T-helper 1 cell treated with Interleukin-12 subunit alpha and Interleukin-12 subunit beta and Interleukin-4 antibody, amounts not matched to agents 30 μg/mL and 1 μg/mL, for 36 hours (primary cell): ENCODE measurements around the gene OPRL1.
"Not testable (repeated sequence)": the region's sequence is repeated elsewhere in the genome, so short reads cannot be mapped to it uniquely, and the experiment has no call there.

Source experiments
- H3K27ac Mint-ChIP-seq: one replicate; pipeline ENCODE4 v1.8.0; 2021; ENCODE audit warnings: mild to moderate bottlenecking, mixed read lengths
- H3K27me3 Mint-ChIP-seq: one replicate; pipeline ENCODE4 v1.8.0; 2021; ENCODE audit warnings: low read depth, mixed read lengths
- H3K36me3 Mint-ChIP-seq: one replicate; pipeline ENCODE4 v1.8.0; 2021; ENCODE audit warnings: low read depth, mixed read lengths
- H3K4me1 Mint-ChIP-seq: one replicate; pipeline ENCODE4 v1.8.0; 2021; ENCODE audit warnings: low read depth, mixed read lengths
- H3K4me3 Mint-ChIP-seq: one replicate; pipeline ENCODE4 v1.8.0; 2021; ENCODE audit warnings: mild to moderate bottlenecking, moderate library complexity, mixed read lengths
- H3K9me3 Mint-ChIP-seq: one replicate; pipeline ENCODE4 v1.8.0; 2021; ENCODE audit warnings: mixed read lengths

OPRL1 gene

DNA sequence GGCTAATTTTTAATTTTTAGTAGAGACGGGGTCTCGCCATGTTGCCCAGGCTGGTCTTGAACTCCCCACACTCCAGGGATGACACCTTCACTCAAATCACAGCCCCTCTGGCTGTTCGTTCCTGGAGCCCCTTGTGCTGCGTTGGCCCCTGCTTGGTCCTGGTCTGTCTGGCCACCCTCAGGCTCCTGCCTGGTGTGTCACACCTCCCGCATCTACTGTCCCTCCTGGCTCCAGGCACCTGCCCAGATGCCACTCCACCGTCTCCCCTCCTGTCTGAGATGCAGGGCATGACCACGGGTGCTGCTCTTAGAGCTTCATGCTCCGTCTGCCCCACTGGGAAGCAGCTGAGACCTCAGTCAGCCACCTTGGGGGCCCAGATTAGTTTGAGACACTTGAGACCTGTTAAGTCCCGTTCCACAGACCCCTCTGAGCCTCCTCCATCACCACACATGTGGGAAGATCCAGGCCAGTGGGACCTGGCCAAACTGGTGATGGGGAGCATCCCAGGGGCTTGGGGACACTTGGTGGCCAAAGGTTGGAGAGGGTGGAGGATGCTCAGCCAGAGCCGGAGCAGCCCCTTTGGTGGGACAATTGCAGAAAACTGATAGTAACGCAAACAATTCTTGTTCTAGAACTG, 49.4 kb downstream of the OPRL1 start:
- no peaks in the 10 kb centered on the region for H3K36me3 Mint-ChIP-seq
- H3K27ac Mint-ChIP-seq = no peak overlapping the region
- H3K4me3 Mint-ChIP-seq = no peak overlapping the region
- H3K4me1 Mint-ChIP-seq = no peaks in the 10 kb centered on the region
- no peaks in the 10 kb centered on the region for H3K9me3 Mint-ChIP-seq
- H3K27me3 Mint-ChIP-seq = peaks cover 12% of the 10 kb centered on the region

DNA sequence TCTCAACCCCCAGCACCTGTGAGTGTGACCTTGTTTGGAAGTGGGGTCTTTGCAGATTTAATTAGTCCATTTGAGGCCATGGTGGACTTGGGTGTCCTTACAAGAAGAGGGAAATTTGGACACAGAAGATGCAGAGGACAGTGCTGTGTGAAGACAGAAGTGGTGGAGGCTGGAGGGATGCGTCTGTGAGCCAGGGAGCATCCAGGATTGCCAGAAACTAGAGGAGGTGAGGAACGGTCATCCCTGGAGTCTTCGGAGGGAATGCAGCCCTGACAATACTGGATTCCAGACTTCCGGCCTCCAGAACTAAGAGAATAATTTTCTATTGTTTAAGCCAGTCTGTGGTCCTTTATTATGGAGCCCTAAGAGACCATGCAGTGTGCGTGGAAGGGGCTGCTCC, 50.4 kb downstream of the OPRL1 start:
- Mint-ChIP-seq H3K27me3 (peaks cover 10% of the 10 kb centered on the region), H3K9me3 (no peaks in the 10 kb centered on the region), H3K4me1 (no peaks in the 10 kb centered on the region), H3K36me3 (no peaks in the 10 kb centered on the region), H3K27ac (no peak overlapping the region), H3K4me3 (no peak overlapping the region)

DNA sequence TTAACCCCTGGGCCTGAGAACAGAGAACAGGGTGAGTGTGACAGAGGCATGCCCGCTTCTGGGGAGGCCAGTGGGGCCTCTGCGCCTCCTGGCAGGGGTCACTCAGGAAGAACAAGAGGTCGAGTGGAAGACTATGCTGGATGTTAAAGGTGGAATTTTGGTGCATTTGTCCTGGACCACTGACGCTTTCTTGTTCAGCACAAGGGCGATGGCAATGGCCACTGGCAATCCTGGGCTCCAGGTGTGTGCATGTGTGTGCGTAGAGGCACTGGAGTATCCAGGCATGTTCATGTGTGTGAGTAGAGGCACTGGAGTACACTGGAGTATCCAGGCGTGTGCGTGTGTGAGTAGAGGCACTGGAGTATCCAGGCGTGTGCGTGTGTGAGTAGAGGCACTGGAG, 51.0 kb downstream of the OPRL1 start:
- H3K27ac Mint-ChIP-seq = no peak overlapping the region
- H3K9me3 Mint-ChIP-seq = no peaks in the 10 kb centered on the region
- no peak overlapping the region for H3K4me3 Mint-ChIP-seq
- no peaks in the 10 kb centered on the region for H3K36me3 Mint-ChIP-seq
- peaks cover 9% of the 10 kb centered on the region for H3K27me3 Mint-ChIP-seq
- no peaks in the 10 kb centered on the region for H3K4me1 Mint-ChIP-seq

DNA sequence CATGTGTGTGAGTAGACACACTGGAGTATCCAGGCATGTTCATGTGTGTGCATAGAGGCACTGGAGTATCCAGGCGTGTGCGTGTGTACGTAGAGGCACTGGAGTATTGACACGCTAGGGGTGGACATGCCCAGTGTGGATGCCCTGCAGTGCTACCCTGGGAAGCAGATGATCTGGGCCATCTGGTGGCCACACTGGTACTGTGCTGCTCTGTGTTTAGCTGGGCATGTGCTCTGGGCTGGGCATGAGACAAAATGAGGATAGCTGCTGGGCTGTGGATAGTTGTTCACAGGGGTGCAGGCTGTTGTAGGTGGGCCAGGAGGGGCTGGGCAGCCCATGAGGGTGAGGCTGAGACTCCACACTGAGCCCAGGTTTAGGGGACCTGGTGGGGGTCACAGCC, 51.5 kb downstream of the OPRL1 start:
- no peak overlapping the region for H3K27ac Mint-ChIP-seq
- H3K4me3 Mint-ChIP-seq = no peak overlapping the region
- H3K36me3 Mint-ChIP-seq = no peaks in the 10 kb centered on the region
- no peaks in the 10 kb centered on the region for H3K9me3 Mint-ChIP-seq
- H3K4me1 Mint-ChIP-seq = no peaks in the 10 kb centered on the region
- H3K27me3 Mint-ChIP-seq = peaks cover 9% of the 10 kb centered on the region

DNA sequence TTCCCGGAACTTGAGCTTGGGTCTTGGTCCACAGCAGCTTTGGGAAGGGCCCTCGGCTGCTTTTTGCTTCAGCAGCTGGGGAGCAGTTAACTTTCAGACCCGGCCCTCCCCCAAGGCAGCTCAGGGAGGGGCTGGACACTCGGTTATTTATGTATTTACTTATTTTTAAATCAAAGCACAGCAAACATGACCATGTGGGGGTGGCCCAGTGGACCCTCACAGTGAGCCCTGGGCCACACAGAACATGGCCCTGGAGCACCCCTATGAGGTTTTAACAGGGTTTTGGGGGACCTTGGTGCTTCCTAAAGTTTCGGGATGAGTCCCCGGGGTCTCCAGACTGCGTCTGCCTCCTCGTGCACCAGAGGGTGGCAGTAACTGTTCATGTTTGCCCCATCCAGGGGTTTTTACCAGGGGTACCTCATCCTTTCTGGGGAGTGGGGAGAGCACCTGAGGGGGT, 54.1 kb downstream of the OPRL1 start:
- Mint-ChIP-seq H3K36me3 (no peaks in the 10 kb centered on the region), H3K4me1 (no peaks in the 10 kb centered on the region), H3K4me3 (no peak overlapping the region), H3K27ac (no peak overlapping the region), H3K9me3 (no peaks in the 10 kb centered on the region), H3K27me3 (peaks cover 4% of the 10 kb centered on the region)

DNA sequence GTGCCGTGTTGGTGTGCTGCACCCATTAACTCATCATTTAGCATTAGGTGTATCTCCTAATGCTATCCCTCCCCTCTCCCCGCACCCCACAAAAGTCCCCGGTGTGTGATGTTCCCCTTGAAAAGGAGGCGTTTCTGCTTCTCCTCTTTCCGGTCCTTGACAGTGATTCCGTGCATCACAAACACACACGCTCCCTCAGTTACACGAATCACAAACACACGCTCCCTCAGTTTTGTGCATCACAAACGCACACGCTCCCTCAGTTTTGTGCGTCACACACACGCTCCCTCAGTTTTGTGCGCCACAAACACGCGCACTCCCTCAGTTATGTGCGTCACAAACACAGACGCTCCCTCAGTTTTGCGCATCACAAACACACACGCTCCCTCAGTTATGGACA, 54.9 kb downstream of the OPRL1 start:
- not testable (repeated sequence) for H3K4me3 Mint-ChIP-seq, H3K9me3 Mint-ChIP-seq, H3K27ac Mint-ChIP-seq, H3K36me3 Mint-ChIP-seq, H3K4me1 Mint-ChIP-seq, H3K27me3 Mint-ChIP-seq

DNA sequence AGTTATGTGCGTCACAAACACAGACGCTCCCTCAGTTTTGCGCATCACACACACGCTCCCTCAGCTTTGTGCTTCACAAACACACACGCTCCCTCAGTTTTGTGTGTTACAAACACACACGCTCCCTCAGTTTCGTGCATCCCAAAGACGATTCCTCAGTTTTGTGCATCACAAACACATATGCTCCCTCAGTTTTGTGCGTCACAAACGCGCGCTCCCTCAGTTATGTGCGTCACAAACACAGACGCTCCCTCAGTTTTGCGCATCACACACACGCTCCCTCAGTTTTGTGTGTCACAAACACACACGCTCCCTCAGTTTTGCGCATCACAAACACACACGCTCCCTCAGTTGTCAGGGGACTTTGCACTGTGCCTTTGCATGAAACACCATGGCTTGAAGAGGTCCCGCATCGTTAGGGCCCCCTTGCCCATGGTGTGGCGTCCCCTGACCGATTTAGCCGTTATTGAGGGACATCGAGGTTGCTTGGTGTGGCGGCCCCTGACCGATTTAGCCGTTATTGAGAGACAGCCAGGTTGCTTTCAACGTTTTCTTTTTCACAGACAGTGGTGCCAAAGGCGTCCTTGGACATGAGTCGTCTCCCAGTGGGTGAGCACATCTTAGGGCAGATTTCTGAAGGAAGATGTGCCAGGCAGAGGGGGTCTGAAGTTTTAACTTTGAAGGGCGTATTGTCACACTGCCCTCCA, 56.3 kb downstream of the OPRL1 start:
- Mint-ChIP-seq H3K4me1 (no peaks in the 10 kb centered on the region), H3K27me3 (no peaks in the 10 kb centered on the region), H3K36me3 (no peaks in the 10 kb centered on the region), H3K4me3 (no peak overlapping the region), H3K9me3 (no peaks in the 10 kb centered on the region), H3K27ac (no peak overlapping the region)

DNA sequence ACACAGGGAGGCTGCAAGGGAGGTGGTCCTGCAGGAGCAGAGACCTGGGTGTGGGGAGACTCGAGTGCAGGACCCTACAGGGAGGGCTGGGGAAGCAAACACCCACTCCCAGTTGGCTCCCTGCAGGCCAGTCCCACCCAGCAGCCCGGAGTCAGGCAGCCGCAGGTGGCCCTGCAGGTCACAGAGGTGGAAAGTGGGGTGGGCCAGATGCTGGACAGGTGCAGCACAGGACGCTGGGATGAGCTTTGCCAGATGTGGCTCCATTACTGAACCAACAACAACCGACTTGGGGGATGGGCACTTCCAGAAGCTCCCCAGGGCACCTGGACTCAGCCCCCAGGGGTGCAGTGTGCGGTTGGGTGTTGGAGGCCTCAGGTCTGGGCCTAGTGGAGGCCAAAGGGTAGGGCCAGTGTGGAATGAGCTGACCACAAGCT, 57.7 kb downstream of the OPRL1 start:
- Mint-ChIP-seq H3K27me3 (peaks cover 3% of the 10 kb centered on the region), H3K4me3 (no peak overlapping the region), H3K27ac (no peak overlapping the region)

DNA sequence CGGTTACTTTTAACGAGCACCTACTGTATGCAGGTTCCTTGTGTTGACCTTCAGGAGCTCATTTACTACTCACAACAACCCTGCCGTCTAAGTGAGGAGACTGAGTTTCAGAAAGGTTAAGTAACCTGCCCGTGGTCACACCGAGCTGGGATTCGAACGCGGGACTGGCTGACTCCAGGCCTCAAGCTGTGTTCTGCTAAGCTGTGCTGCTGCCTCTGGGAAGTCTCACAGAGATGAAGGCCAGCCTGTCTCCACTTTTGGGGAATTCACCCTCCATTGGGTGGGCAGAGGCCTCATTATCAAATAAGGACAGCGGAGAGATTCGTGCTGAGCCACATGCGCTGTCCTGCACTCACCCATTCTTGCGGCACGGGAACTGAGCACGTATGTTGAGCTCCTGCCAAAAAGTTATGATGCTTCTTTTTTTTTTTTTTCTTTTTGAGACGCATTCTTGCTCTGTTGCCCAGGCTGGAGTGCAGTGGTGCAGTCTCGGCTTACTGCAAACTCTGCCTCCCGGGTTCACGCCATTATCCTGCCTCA, 58.5 kb downstream of the OPRL1 start:
- Mint-ChIP-seq H3K9me3 (no peaks in the 10 kb centered on the region), H3K4me1 (no peaks in the 10 kb centered on the region), H3K36me3 (no peaks in the 10 kb centered on the region), H3K4me3 (no peak overlapping the region), H3K27me3 (peaks cover 3% of the 10 kb centered on the region), H3K27ac (no peak overlapping the region)

More for the DNA sequence above, 57.7 kb downstream of the OPRL1 start:
- Mint-ChIP-seq H3K36me3 (no peaks in the 10 kb centered on the region), H3K9me3 (no peaks in the 10 kb centered on the region), H3K4me1 (no peaks in the 10 kb centered on the region)

DNA sequence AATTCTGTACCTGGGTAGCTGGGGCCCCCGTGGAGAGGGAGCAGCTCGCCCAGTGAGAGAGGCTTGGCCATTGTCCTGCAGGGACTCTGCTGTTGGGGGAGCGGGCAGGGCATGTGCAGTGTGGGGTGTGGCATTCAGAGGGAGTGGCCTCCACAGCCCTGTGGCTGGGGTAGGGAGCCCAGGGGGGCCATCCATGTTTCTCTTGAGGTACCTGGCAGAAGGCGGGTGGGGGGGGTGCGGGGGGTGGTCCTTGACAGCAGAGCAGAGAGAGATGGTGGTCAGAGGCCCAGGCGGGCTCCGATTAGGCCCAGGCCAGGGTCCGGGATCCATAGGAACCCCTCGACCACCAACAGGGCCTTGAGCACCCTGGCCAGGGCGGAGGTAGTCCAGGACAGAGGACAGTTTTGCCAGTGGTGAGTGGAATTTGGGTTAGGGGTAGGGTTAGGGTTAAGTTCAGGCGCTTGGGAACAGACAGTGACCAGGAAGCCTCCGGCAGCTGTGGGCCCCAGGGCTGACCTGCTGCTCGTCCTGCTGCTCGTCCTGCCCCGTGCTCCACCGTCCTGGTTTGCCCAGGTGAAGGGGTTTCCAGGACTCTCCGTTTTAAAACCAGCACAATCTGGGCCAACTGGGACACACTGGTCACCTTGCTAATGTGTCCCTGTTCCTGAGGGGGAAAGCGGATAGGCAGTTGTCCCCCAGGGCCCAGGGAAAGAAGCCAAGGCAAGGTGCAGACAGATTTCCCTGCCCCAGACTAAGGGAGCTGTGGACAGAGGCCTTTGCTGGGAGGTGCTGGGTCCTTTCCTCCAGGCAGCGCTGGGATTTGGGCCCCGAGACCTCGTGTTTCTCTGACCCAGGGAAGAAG, 59.5 kb downstream of the OPRL1 start:
- Mint-ChIP-seq H3K27me3 (peaks cover 3% of the 10 kb centered on the region), H3K9me3 (peaks cover 10% of the 10 kb centered on the region), H3K27ac (no peak overlapping the region), H3K4me3 (no peak overlapping the region), H3K36me3 (no peaks in the 10 kb centered on the region), H3K4me1 (no peaks in the 10 kb centered on the region)

DNA sequence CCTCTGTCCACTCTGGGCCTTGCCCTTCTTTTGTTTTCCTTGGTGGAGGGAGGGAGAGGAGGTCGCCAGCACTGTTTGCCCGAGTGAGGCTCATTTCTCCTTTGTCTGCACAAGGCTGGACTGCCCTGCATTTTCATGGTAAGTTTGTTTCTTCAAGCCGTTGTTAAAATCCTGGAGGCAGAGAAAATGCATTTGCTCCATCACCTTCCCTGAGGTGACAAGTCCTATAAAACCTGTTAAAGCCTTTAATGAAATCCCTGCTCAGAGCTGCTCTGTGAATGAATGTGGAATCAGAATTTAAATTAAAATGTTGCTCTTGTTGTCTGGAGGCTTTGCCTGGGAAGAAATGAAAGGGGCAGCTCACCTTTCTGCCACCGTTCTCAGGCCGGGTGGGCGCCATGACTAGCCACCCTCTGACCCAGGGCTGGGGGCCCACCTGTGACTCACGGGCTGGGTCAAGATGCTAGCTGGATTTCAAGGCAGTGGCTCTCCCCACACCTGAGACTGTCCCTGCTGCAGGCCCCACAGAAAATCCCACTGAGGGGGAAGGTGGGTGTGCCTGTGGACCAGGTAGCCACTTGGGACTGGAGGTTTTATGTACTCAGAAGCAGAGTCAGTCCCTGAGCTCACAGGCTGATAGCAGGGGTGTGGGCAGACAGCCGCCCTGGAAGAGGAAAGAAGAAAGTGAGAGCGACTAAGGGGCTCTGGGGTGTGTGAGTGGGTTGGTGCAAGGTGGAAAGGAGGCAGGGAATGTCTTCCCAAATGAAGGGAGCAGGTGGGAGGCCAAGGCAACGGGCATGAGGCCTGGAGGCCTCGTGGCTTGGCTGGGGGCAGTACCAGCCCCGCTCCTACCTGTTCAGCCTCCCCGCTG, 60.4 kb downstream of the OPRL1 start:
- peaks cover 3% of the 10 kb centered on the region for H3K27me3 Mint-ChIP-seq
- peaks cover 19% of the 10 kb centered on the region for H3K9me3 Mint-ChIP-seq
- peaks cover 2% of the 10 kb centered on the region for H3K36me3 Mint-ChIP-seq
- no peak overlapping the region for H3K27ac Mint-ChIP-seq
- no peak overlapping the region for H3K4me3 Mint-ChIP-seq
- H3K4me1 Mint-ChIP-seq = no peaks in the 10 kb centered on the region

DNA sequence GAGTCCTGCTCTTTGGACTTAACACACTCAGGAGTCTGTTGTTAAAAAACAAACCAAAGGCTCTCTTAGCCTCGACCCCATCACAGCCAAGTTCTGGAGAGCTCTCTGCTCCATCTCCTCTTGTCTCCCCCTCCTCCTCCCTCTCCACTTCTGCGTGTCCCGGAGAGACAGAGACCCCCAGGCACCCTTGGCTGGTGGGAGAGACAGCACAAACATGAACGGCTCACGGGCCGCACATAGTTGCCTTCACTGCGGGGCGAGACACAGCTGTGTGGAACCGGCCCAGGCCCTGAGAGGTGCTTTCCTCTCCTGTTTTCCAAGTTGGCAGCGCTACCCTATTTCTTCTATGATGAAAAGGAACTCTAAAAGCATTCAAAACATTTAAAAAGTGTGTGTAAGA, 61.1 kb downstream of the OPRL1 start:
- Mint-ChIP-seq H3K9me3 (peaks cover 22% of the 10 kb centered on the region), H3K4me1 (no peaks in the 10 kb centered on the region), H3K27me3 (peaks cover 3% of the 10 kb centered on the region), H3K27ac (no peak overlapping the region), H3K36me3 (peaks cover 2% of the 10 kb centered on the region), H3K4me3 (no peak overlapping the region)

DNA sequence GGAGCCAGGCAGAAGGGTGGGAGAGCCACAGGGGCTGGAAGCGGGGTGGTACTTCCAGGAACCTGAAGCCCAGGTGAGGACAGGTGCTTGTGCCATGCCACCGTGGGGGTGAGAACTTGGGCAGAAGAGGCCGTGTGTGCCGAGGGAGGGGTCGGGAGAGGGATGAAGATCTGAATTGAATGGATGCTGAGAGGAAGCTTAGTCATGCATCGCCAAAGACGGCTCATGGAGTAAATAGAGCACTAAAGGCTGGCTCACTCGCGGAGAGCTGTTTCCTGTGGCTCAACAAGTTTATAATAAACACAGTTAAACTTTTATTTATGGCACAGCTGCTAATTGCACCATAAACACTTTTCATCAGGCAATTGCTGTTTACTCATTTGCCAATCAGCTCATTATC, 62.7 kb downstream of the OPRL1 start:
- peaks cover 3% of the 10 kb centered on the region for H3K27me3 Mint-ChIP-seq
- H3K27ac Mint-ChIP-seq = no peak overlapping the region

More for the DNA sequence above, 62.7 kb downstream of the OPRL1 start:
- no peak overlapping the region for H3K4me3 Mint-ChIP-seq
- peaks cover 2% of the 10 kb centered on the region for H3K36me3 Mint-ChIP-seq
- H3K4me1 Mint-ChIP-seq = no peaks in the 10 kb centered on the region
- peaks cover 22% of the 10 kb centered on the region for H3K9me3 Mint-ChIP-seq
